Measurements from ENCODE around the gene TRIM10.

The TRIM10 gene

DNA sequence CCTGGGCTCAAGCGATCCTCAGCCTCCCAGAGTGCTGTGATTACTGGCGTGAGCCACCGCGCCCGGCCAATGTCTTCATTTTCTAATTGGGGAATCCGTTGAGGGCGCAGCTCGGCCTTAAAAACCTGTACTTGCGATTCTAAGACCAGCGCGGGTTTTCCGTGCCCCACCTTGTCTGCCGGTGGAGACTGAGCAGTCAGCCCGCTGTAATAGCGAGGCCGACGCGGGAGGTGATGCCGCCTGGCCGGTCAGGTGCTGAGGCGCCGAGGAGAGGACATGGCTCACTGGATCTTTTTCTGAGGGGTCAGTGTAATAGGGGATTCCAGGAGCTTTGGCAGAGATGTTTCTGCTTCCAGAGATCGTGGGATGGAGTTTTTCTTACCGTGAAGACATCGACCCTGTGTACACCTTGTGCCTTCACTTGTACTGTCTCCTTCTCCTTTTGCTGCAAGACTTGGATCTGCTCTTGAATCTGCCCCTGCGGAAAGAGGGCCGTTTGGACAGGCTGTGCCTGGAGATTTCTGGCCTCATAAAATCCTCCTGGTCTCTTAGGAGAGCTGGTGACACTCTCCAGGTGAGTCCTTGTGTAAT lies 49.6 kb downstream of the TRIM10 start:
- DNase-seq (ENCODE audit: low read depth in 1 of 2, low spot score in 1 of 2), result no peak
- TF ChIP-seq, protein P1, sequence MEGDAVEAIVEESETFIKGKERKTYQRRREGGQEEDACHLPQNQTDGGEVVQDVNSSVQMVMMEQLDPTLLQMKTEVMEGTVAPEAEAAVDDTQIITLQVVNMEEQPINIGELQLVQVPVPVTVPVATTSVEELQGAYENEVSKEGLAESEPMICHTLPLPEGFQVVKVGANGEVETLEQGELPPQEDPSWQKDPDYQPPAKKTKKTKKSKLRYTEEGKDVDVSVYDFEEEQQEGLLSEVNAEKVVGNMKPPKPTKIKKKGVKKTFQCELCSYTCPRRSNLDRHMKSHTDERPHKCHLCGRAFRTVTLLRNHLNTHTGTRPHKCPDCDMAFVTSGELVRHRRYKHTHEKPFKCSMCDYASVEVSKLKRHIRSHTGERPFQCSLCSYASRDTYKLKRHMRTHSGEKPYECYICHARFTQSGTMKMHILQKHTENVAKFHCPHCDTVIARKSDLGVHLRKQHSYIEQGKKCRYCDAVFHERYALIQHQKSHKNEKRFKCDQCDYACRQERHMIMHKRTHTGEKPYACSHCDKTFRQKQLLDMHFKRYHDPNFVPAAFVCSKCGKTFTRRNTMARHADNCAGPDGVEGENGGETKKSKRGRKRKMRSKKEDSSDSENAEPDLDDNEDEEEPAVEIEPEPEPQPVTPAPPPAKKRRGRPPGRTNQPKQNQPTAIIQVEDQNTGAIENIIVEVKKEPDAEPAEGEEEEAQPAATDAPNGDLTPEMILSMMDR (IDR thresholded peaks at IDR 0.05; ENCODE audit: insufficient read depth, low read length), result no peak
- TF ChIP-seq SPI1 (IDR thresholded peaks at IDR 0.05; ENCODE audit: borderline replicate concordance, low read depth) (no peak), GABPA (IDR thresholded peaks at IDR 0.05; ENCODE audit: low read depth) (no peak), POLR2AphosphoS5 (IDR thresholded peaks at IDR 0.05; ENCODE audit: low read depth) (no peak)
- TF ChIP-seq, protein P2, sequence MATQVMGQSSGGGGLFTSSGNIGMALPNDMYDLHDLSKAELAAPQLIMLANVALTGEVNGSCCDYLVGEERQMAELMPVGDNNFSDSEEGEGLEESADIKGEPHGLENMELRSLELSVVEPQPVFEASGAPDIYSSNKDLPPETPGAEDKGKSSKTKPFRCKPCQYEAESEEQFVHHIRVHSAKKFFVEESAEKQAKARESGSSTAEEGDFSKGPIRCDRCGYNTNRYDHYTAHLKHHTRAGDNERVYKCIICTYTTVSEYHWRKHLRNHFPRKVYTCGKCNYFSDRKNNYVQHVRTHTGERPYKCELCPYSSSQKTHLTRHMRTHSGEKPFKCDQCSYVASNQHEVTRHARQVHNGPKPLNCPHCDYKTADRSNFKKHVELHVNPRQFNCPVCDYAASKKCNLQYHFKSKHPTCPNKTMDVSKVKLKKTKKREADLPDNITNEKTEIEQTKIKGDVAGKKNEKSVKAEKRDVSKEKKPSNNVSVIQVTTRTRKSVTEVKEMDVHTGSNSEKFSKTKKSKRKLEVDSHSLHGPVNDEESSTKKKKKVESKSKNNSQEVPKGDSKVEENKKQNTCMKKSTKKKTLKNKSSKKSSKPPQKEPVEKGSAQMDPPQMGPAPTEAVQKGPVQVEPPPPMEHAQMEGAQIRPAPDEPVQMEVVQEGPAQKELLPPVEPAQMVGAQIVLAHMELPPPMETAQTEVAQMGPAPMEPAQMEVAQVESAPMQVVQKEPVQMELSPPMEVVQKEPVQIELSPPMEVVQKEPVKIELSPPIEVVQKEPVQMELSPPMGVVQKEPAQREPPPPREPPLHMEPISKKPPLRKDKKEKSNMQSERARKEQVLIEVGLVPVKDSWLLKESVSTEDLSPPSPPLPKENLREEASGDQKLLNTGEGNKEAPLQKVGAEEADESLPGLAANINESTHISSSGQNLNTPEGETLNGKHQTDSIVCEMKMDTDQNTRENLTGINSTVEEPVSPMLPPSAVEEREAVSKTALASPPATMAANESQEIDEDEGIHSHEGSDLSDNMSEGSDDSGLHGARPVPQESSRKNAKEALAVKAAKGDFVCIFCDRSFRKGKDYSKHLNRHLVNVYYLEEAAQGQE (IDR thresholded peaks at IDR 0.05; ENCODE audit: insufficient replicate concordance, low read depth), result no peak
- H3K27me3 ChIP-seq (ENCODE audit: insufficient read depth, poor library complexity, severe bottlenecking), result peaks cover 19% of the 10 kb centered on the region

DNA sequence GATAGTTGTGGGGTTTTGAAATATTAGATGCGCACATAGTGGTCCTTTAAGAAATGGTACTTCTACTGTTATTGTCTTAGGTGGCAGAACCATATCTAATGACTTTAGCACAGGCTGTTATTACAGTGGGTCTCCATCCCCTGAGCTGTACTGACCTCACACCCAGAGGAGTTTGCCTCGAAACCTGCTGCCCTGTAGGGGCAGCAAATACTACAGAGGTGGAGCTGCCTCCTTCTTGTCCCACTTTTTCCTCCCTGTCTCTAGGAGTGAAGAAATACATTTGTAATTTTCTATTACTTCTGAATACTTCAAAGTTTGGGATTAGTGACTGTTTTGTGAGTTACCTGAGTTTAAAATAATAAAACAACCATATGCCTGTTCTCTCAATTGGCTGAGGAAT lies 56.4 kb downstream of the TRIM10 start:
- TF ChIP-seq SPI1 (IDR thresholded peaks at IDR 0.05; ENCODE audit: borderline replicate concordance, low read depth), result no peak
- TF ChIP-seq POLR2AphosphoS5 (IDR thresholded peaks at IDR 0.05; ENCODE audit: low read depth), result no peak
- TF ChIP-seq, protein P2 (IDR thresholded peaks at IDR 0.05; ENCODE audit: insufficient replicate concordance, low read depth), result no peak
- TF ChIP-seq, protein P1 (IDR thresholded peaks at IDR 0.05; ENCODE audit: insufficient read depth, low read length), result no peak
- TF ChIP-seq GABPA (IDR thresholded peaks at IDR 0.05; ENCODE audit: low read depth), result no peak
- H3K4me3 ChIP-seq (replicated peaks; ENCODE audit: insufficient read depth, low read length), result no peak overlapping the region
- no peak overlapping the region for H3K27ac ChIP-seq (replicated peaks)
- peaks cover 35% of the 10 kb centered on the region for H3K27me3 ChIP-seq (ENCODE audit: insufficient read depth, poor library complexity, severe bottlenecking)
- DNase-seq (ENCODE audit: low read depth in 1 of 2, low spot score in 1 of 2), result no peak

More for the DNA sequence above, 49.6 kb downstream of the TRIM10 start:
- Histone ChIP-seq H3K27ac (replicated peaks) (no peak overlapping the region), H3K4me3 (replicated peaks; ENCODE audit: insufficient read depth, low read length) (no peak overlapping the region)

DNA sequence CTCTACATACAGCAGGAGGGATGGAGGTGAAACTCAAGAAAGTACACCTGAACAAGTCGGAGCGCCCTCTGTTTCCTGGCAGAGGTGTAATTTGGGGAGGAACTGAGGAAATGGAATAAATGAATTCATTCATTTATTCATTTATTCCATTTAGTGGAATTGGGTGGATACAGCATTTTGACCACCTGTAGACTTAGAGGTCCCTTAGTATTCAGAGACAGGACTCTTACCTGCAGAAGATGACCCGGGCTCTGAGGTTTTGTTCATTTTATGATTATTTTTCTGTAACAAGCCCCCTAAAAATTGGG lies 57.2 kb downstream of the TRIM10 start:
- Histone ChIP-seq H3K4me3 (replicated peaks; ENCODE audit: insufficient read depth, low read length) (no peak overlapping the region), H3K27me3 (ENCODE audit: insufficient read depth, poor library complexity, severe bottlenecking) (peaks cover 41% of the 10 kb centered on the region), H3K27ac (replicated peaks) (no peak overlapping the region)
- TF ChIP-seq, protein P1 (IDR thresholded peaks at IDR 0.05; ENCODE audit: insufficient read depth, low read length), result no peak
- no peak for TF ChIP-seq GABPA (IDR thresholded peaks at IDR 0.05; ENCODE audit: low read depth)
- no peak for TF ChIP-seq SPI1 (IDR thresholded peaks at IDR 0.05; ENCODE audit: borderline replicate concordance, low read depth)
- TF ChIP-seq, protein P2 (IDR thresholded peaks at IDR 0.05; ENCODE audit: insufficient replicate concordance, low read depth), result no peak
- no peak for TF ChIP-seq POLR2AphosphoS5 (IDR thresholded peaks at IDR 0.05; ENCODE audit: low read depth)
- DNase-seq (ENCODE audit: low read depth in 1 of 2, low spot score in 1 of 2), result no peak

Measured in HL-60 (cell line).